Measurements from ENCODE around the gene PABPN1. TPM values are rescaled to one million over a fixed set of nuclear protein-coding genes. Genes with fewer than 3 reads are reported as not detected.
A peak's percentile ranks its signal among the peaks of the same experiment; 100 is the strongest.

Gene PABPN1
- total and polyA plus RNA-seq, 2 of the 13 experiments (the other 11 are each of a cell fraction or from before 2014, with no cell fraction given) = 233 to 524 TPM

DNA sequence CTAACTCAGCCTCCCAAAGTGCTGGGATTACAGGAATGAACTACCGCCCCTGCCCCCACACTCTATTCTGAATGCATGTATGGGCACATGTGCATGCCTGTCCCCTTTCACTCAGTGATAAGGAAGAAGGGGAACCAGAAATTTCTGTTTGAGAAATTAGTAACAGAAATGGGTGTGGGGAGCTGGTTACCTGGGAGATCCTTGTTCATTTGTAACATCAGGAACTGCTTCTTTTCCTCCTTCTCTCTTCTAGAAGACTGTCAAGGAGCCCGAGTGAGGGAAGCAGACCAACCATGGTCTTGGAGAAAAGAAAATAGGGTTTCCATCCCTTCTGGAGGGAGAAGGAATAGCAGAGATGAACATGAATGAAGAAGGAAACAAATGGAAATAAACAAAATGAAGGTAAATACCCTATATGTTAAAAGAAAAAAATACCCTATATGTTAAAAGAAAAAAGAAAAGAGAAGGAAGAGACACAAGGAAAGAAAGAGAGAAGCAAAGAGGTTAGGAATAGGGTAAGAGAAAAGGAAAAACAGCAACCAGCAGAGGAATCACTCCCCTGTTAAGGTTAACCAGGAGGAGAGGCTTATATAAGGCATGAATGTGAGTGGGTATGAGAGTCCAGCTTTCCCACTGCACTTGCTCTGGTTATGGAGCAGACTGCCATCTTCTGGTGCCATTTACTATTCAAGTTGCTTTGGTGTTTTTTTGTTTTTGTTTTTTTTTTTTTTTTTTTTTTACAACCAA is 21.9 kb upstream of the PABPN1 start (continued):
- TF ChIP-seq, protein P1, sequence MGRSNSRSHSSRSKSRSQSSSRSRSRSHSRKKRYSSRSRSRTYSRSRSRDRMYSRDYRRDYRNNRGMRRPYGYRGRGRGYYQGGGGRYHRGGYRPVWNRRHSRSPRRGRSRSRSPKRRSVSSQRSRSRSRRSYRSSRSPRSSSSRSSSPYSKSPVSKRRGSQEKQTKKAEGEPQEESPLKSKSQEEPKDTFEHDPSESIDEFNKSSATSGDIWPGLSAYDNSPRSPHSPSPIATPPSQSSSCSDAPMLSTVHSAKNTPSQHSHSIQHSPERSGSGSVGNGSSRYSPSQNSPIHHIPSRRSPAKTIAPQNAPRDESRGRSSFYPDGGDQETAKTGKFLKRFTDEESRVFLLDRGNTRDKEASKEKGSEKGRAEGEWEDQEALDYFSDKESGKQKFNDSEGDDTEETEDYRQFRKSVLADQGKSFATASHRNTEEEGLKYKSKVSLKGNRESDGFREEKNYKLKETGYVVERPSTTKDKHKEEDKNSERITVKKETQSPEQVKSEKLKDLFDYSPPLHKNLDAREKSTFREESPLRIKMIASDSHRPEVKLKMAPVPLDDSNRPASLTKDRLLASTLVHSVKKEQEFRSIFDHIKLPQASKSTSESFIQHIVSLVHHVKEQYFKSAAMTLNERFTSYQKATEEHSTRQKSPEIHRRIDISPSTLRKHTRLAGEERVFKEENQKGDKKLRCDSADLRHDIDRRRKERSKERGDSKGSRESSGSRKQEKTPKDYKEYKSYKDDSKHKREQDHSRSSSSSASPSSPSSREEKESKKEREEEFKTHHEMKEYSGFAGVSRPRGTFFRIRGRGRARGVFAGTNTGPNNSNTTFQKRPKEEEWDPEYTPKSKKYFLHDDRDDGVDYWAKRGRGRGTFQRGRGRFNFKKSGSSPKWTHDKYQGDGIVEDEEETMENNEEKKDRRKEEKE (IDR thresholded peaks at IDR 0.05) = no peak
- TF ChIP-seq ZNF75D (CRISPR knock-in tag; IDR thresholded peaks at IDR 0.05; ENCODE audit: borderline replicate concordance) (no peak), RARA (CRISPR knock-in tag; IDR thresholded peaks at IDR 0.05) (peak; percentile 8; the same call in 1 of the 2 replicates), ZNF749 (CRISPR knock-in tag; IDR thresholded peaks at IDR 0.05; ENCODE audit: borderline replicate concordance) (no peak), MAF1 (CRISPR knock-in tag; IDR thresholded peaks at IDR 0.05; ENCODE audit: borderline replicate concordance) (no peak), MAZ (IDR thresholded peaks at IDR 0.05; ENCODE audit: borderline replicate concordance, low read depth, low read length) (no peak), MAZ (CRISPR knock-in tag; IDR thresholded peaks at IDR 0.05; ENCODE audit: low read depth) (no peak), ZNF331 (CRISPR knock-in tag; IDR thresholded peaks at IDR 0.05) (peak; percentile 42; the same call in 1 of the 2 replicates), ZNF547 (CRISPR knock-in tag; IDR thresholded peaks at IDR 0.05) (no peak; the same call in 1 of the 2 replicates), ZNF879 (CRISPR knock-in tag; IDR thresholded peaks at IDR 0.05) (no peak), PPARG (CRISPR knock-in tag; conservative IDR thresholded peaks at IDR 0.05) (0 out of 2 replicates have a peak, but pooled peaks have one; percentile 30), ZNF841 (CRISPR knock-in tag; IDR thresholded peaks at IDR 0.05; ENCODE audit: borderline replicate concordance) (no peak), MIER2 (CRISPR knock-in tag; IDR thresholded peaks at IDR 0.05) (no peak), MEF2D (CRISPR knock-in tag; IDR thresholded peaks at IDR 0.05) (peak; percentile 27; the same call in 1 of the 2 replicates), ZNF598 (CRISPR knock-in tag; IDR thresholded peaks at IDR 0.05; ENCODE audit: borderline replicate concordance) (no peak), ZNF10 (CRISPR knock-in tag; IDR thresholded peaks at IDR 0.05; ENCODE audit: borderline replicate concordance, low read depth) (no peak)
- TF ChIP-seq, protein P2, sequence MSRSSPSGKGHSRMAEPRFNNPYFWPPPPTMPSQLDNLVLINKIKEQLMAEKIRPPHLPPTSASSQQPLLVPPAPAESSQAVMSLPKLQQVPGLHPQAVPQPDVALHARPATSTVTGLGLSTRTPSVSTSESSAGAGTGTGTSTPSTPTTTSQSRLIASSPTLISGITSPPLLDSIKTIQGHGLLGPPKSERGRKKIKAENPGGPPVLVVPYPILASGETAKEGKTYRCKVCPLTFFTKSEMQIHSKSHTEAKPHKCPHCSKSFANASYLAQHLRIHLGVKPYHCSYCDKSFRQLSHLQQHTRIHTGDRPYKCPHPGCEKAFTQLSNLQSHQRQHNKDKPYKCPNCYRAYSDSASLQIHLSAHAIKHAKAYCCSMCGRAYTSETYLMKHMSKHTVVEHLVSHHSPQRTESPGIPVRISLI (CRISPR knock-in tag; IDR thresholded peaks at IDR 0.05; ENCODE audit: borderline replicate concordance) = peak; percentile 87
- TF ChIP-seq, protein P3, sequence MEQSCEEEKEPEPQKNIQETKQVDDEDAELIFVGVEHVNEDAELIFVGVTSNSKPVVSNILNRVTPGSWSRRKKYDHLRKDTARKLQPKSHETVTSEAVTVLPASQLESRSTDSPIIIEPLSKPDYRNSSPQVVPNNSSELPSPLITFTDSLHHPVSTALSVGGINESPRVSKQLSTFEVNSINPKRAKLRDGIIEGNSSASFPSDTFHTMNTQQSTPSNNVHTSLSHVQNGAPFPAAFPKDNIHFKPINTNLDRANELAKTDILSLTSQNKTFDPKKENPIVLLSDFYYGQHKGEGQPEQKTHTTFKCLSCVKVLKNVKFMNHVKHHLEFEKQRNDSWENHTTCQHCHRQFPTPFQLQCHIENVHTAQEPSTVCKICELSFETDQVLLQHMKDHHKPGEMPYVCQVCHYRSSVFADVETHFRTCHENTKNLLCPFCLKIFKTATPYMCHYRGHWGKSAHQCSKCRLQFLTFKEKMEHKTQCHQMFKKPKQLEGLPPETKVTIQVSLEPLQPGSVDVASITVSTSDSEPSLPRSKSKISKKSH (CRISPR knock-in tag; IDR thresholded peaks at IDR 0.05; ENCODE audit: borderline replicate concordance) = no peak
- TF ChIP-seq, protein P4, sequence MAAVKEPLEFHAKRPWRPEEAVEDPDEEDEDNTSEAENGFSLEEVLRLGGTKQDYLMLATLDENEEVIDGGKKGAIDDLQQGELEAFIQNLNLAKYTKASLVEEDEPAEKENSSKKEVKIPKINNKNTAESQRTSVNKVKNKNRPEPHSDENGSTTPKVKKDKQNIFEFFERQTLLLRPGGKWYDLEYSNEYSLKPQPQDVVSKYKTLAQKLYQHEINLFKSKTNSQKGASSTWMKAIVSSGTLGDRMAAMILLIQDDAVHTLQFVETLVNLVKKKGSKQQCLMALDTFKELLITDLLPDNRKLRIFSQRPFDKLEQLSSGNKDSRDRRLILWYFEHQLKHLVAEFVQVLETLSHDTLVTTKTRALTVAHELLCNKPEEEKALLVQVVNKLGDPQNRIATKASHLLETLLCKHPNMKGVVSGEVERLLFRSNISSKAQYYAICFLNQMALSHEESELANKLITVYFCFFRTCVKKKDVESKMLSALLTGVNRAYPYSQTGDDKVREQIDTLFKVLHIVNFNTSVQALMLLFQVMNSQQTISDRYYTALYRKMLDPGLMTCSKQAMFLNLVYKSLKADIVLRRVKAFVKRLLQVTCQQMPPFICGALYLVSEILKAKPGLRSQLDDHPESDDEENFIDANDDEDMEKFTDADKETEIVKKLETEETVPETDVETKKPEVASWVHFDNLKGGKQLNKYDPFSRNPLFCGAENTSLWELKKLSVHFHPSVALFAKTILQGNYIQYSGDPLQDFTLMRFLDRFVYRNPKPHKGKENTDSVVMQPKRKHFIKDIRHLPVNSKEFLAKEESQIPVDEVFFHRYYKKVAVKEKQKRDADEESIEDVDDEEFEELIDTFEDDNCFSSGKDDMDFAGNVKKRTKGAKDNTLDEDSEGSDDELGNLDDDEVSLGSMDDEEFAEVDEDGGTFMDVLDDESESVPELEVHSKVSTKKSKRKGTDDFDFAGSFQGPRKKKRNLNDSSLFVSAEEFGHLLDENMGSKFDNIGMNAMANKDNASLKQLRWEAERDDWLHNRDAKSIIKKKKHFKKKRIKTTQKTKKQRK (IDR thresholded peaks at IDR 0.05; ENCODE audit: low read length) = no peak
